Stimulated activated naive CD8-positive, alpha-beta T cell treated with anti-CD3 and anti-CD28 coated beads, Interleukin-15, Interleukin-2, amounts not matched to agents 100 ng/mL and 50 ng/mL, for 24 hours (primary cell): ENCODE results near the gene TUBAL3.
"Not testable (repeated sequence)": the region's sequence is repeated elsewhere in the genome, so short reads cannot be mapped to it uniquely, and the experiment has no call there.

Experiments used
- H3K27ac Mint-ChIP-seq: one replicate; pipeline ENCODE4 v1.8.0; 2021; ENCODE audit warnings: mild to moderate bottlenecking, mixed read lengths
- H3K27me3 Mint-ChIP-seq: one replicate; pipeline ENCODE4 v1.8.0; 2021; ENCODE audit warnings: mixed read lengths
- H3K36me3 Mint-ChIP-seq: one replicate; pipeline ENCODE4 v1.8.0; 2021; ENCODE audit warnings: low read depth, mixed read lengths
- H3K4me1 Mint-ChIP-seq: one replicate; pipeline ENCODE4 v1.8.0; 2021; ENCODE audit warnings: low read depth, mixed read lengths
- H3K4me3 Mint-ChIP-seq: one replicate; pipeline ENCODE4 v1.8.0; 2021; ENCODE audit warnings: mild to moderate bottlenecking, mixed read lengths
- H3K9me3 Mint-ChIP-seq: one replicate; pipeline ENCODE4 v1.8.0; 2021; ENCODE audit warnings: mixed read lengths

TUBAL3 gene

GRCh38 chr10:5410787-5411186 is 6.2 kb upstream of the TUBAL3 start:
- H3K4me3 Mint-ChIP-seq, H3K27ac Mint-ChIP-seq, H3K36me3 Mint-ChIP-seq, H3K9me3 Mint-ChIP-seq, H3K4me1 Mint-ChIP-seq: not testable (repeated sequence)
- H3K27me3 Mint-ChIP-seq, result peaks cover 19% of the 10 kb centered on the region

GRCh38 chr10:5406918-5407317 is 2.3 kb upstream of the TUBAL3 start:
- Mint-ChIP-seq H3K4me1 (no peaks in the 10 kb centered on the region), H3K9me3 (no peaks in the 10 kb centered on the region), H3K4me3 (no peak overlapping the region), H3K27ac (no peak overlapping the region), H3K36me3 (no peaks in the 10 kb centered on the region), H3K27me3 (peaks cover 19% of the 10 kb centered on the region)

- no peaks in the 10 kb centered on the region for H3K36me3 Mint-ChIP-seq
- H3K4me3 Mint-ChIP-seq, result no peak overlapping the region
- no peaks in the 10 kb centered on the region for H3K4me1 Mint-ChIP-seq
- peaks cover 11% of the 10 kb centered on the region for H3K27me3 Mint-ChIP-seq
- no peaks in the 10 kb centered on the region for H3K9me3 Mint-ChIP-seq
- no peak overlapping the region for H3K27ac Mint-ChIP-seq
Observed at GRCh38 chr10:5402798-5403197, 1.8 kb downstream of the TUBAL3 start.

- H3K36me3 Mint-ChIP-seq, result no peaks in the 10 kb centered on the region
- H3K27me3 Mint-ChIP-seq, result peaks cover 11% of the 10 kb centered on the region
- no peak overlapping the region for H3K27ac Mint-ChIP-seq
- no peaks in the 10 kb centered on the region for H3K4me1 Mint-ChIP-seq
- no peak overlapping the region for H3K4me3 Mint-ChIP-seq
- no peaks in the 10 kb centered on the region for H3K9me3 Mint-ChIP-seq
Observed at GRCh38 chr10:5400468-5401240, 4.0 kb downstream of the TUBAL3 start.

GRCh38 chr10:5399332-5399731 is 5.3 kb downstream of the TUBAL3 start:
- Mint-ChIP-seq H3K4me3 (no peak overlapping the region), H3K27ac (no peak overlapping the region), H3K36me3 (no peaks in the 10 kb centered on the region), H3K4me1 (no peaks in the 10 kb centered on the region), H3K9me3 (no peaks in the 10 kb centered on the region), H3K27me3 (peaks cover 11% of the 10 kb centered on the region)

GRCh38 chr10:5396556-5397300 is 7.9 kb downstream of the TUBAL3 start:
- Mint-ChIP-seq H3K4me3 (no peak overlapping the region), H3K4me1 (no peaks in the 10 kb centered on the region), H3K27me3 (peaks cover 11% of the 10 kb centered on the region), H3K27ac (no peak overlapping the region), H3K36me3 (no peaks in the 10 kb centered on the region), H3K9me3 (peaks cover under 1% of the 10 kb centered on the region)

- Mint-ChIP-seq H3K36me3 (peaks cover 4% of the 10 kb centered on the region), H3K9me3 (peaks cover 14% of the 10 kb centered on the region), H3K4me1 (no peaks in the 10 kb centered on the region), H3K27me3 (peaks cover 7% of the 10 kb centered on the region), H3K4me3 (no peak overlapping the region), H3K27ac (no peak overlapping the region)
Observed at GRCh38 chr10:5395168-5395567, 9.5 kb downstream of the TUBAL3 start.

DNA sequence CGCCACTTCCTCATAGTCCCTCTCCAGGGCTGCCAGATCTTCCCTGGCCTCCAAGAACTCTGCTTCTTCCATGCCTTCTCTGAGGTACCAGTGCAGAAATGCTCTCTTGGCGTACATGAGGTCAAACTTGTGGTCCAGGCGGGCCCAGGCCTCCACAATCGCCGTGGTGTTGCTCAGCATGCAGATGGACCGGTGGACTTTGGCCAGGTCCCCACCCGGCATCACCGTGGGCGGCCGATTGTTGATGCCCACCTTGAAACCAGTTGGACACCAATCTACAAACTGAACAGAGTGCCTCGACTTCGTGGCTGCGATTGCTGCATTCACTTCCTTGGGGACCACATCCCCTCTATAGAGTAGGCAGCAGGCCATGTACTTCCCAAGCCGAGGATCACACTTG is 11.1 kb downstream of the TUBAL3 start:
- Mint-ChIP-seq H3K27me3 (no peaks in the 10 kb centered on the region), H3K4me1 (no peaks in the 10 kb centered on the region), H3K9me3 (peaks cover 25% of the 10 kb centered on the region), H3K36me3 (peaks cover 4% of the 10 kb centered on the region), H3K4me3 (no peak overlapping the region), H3K27ac (no peak overlapping the region)

DNA sequence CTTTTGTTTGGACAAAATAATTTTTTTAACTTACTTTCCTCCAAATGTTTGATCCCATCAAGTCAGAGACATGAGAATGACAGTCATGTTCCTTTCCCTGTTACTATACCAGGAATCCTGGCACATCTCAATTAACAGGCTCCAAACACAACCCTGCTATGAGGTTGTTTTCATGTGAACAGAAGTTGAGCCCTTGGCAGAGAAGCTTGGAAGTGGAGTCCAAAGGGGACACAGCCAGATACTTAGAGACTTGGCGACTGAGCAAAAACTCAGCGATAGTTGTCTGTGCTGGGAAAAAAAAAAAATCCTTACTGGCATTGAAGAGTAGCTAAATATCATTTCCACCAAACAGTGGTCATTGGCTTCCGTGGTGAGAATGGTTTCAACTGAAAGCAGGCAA is 12.8 kb downstream of the TUBAL3 start:
- H3K9me3 Mint-ChIP-seq, result peaks cover 30% of the 10 kb centered on the region
- H3K4me3 Mint-ChIP-seq, result no peak overlapping the region
- H3K4me1 Mint-ChIP-seq, result no peaks in the 10 kb centered on the region
- peaks cover 4% of the 10 kb centered on the region for H3K36me3 Mint-ChIP-seq
- peaks cover 5% of the 10 kb centered on the region for H3K27me3 Mint-ChIP-seq
- H3K27ac Mint-ChIP-seq, result no peak overlapping the region

DNA sequence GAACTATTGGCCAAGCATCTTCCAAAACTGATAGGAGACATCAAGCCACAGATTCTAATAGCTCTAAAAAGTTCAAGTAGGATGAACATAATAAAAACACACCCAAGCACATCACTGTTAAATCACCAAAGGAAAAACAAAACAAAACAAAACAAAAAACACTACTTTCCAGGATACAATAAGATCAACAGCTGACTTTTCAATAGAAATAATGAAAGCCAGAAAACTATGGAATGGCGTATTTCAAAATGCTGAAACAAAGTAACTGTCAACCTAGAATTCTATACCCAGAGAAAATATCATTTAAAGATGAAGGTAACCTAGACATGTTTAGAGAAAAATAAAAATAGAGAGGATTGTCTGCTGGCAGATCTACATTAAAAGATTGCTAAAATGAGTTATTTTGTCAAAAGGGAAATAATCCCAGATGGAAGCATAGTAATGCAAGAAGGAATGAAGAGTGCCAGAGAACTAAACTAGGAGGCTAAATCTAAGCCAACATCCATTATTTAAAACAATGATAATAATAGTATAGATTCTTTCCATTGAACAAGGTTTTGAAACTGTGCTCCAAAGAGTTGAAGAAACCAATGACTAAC is 13.9 kb downstream of the TUBAL3 start:
- H3K27me3 Mint-ChIP-seq, result peaks cover 12% of the 10 kb centered on the region
- H3K9me3 Mint-ChIP-seq, result peaks cover 30% of the 10 kb centered on the region
- no peak overlapping the region for H3K27ac Mint-ChIP-seq
- no peaks in the 10 kb centered on the region for H3K4me1 Mint-ChIP-seq
- H3K36me3 Mint-ChIP-seq, result peaks cover 4% of the 10 kb centered on the region
- no peak overlapping the region for H3K4me3 Mint-ChIP-seq

GRCh38 chr10:5387169-5387568 is 17.5 kb downstream of the TUBAL3 start:
- peaks cover 4% of the 10 kb centered on the region for H3K36me3 Mint-ChIP-seq
- peaks cover 30% of the 10 kb centered on the region for H3K9me3 Mint-ChIP-seq
- no peaks in the 10 kb centered on the region for H3K4me1 Mint-ChIP-seq
- H3K4me3 Mint-ChIP-seq, result no peak overlapping the region
- peaks cover 16% of the 10 kb centered on the region for H3K27me3 Mint-ChIP-seq
- H3K27ac Mint-ChIP-seq, result no peak overlapping the region

DNA sequence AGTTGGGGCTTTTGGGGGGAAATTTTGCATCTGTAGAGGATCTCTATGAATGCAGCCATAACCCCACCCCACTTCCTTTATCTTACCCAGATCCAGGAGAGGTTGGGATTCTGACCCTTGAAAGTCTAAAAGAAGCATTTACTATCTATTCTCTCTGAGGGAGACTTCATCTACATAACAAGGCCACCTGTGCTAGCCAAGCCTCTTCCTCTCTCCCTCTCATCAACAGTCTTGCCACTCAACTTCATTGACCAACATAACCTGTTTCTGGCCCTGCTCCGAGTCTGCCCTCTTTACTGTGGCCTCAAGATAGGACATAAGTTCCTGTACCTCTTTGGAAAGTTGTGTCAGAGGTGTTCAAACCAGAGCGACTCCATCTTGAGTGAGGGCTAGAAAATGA is 19.4 kb downstream of the TUBAL3 start:
- Mint-ChIP-seq H3K9me3 (peaks cover 16% of the 10 kb centered on the region), H3K4me3 (no peak overlapping the region), H3K4me1 (no peaks in the 10 kb centered on the region), H3K27ac (no peak overlapping the region), H3K27me3 (peaks cover 16% of the 10 kb centered on the region), H3K36me3 (no peaks in the 10 kb centered on the region)

DNA sequence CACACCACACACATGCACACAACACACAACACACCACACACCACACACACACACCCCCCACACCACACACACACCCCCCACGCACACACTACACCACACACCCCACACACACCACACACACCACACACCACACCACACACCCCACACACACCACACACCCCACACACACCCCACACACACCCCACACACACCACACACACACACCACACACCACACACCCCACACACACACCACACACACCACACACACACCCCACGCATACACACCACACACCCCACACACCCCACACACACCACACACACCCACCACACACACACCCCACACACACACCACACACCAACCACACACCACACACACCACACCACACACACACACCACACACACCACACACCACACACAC is 23.4 kb downstream of the TUBAL3 start:
- H3K9me3 Mint-ChIP-seq, result no peaks in the 10 kb centered on the region
- H3K4me1 Mint-ChIP-seq, result no peaks in the 10 kb centered on the region
- no peak overlapping the region for H3K4me3 Mint-ChIP-seq

GRCh38 chr10:5380395-5380794 is 24.2 kb downstream of the TUBAL3 start:
- H3K9me3 Mint-ChIP-seq, H3K27ac Mint-ChIP-seq, H3K27me3 Mint-ChIP-seq, H3K4me1 Mint-ChIP-seq, H3K4me3 Mint-ChIP-seq, H3K36me3 Mint-ChIP-seq: not testable (repeated sequence)

More for the DNA sequence above, 23.4 kb downstream of the TUBAL3 start:
- no peaks in the 10 kb centered on the region for H3K36me3 Mint-ChIP-seq
- H3K27ac Mint-ChIP-seq, result no peak overlapping the region
- peaks cover 6% of the 10 kb centered on the region for H3K27me3 Mint-ChIP-seq

GRCh38 chr10:5379202-5379601 is 25.4 kb downstream of the TUBAL3 start:
- H3K27me3 Mint-ChIP-seq, result peaks cover 15% of the 10 kb centered on the region
- not testable (repeated sequence) for H3K4me1 Mint-ChIP-seq, H3K27ac Mint-ChIP-seq, H3K9me3 Mint-ChIP-seq, H3K4me3 Mint-ChIP-seq, H3K36me3 Mint-ChIP-seq
